ENCODE results near the gene MFN2.

DNA sequence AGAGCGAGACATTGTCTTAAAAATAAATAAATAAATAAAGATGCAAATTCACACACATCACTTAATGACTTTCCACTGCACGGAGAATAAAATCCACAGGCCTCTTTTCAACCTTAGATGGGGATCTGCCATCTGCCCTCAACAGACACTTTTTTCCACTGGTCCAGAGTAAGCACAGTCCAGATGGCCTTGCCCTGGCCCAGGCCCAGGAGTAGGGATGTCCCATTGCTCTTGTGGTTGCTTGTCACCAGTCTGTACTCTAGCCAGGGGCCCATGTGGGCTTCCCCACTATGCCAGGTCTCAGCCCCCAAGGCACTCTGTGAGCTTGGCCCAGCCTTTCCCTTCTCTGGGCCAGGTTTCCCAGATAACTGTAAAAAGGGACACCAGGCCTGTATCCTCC, 28.3 kb upstream of the MFN2 start:
- TF ChIP-seq, protein P1, sequence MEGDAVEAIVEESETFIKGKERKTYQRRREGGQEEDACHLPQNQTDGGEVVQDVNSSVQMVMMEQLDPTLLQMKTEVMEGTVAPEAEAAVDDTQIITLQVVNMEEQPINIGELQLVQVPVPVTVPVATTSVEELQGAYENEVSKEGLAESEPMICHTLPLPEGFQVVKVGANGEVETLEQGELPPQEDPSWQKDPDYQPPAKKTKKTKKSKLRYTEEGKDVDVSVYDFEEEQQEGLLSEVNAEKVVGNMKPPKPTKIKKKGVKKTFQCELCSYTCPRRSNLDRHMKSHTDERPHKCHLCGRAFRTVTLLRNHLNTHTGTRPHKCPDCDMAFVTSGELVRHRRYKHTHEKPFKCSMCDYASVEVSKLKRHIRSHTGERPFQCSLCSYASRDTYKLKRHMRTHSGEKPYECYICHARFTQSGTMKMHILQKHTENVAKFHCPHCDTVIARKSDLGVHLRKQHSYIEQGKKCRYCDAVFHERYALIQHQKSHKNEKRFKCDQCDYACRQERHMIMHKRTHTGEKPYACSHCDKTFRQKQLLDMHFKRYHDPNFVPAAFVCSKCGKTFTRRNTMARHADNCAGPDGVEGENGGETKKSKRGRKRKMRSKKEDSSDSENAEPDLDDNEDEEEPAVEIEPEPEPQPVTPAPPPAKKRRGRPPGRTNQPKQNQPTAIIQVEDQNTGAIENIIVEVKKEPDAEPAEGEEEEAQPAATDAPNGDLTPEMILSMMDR (IDR thresholded peaks at IDR 0.05), result no peak
- TF ChIP-seq POLR2A (IDR thresholded peaks at IDR 0.05), result no peak

Data from testis (tissue), 2 donors.